Uterus (tissue), 4 donors: Measurements from ENCODE around the gene GAS7. TPM values are rescaled to one million over a fixed set of nuclear protein-coding genes. Genes with fewer than 3 reads are reported as not detected.

Experiments
- DNase-seq, 2 donors: peaks; one replicate each; pipeline ENCODE4 v3.0.0-alpha.2; 2019 to 2020
- H3K27ac ChIP-seq, 2 donors: fragments of 200-600 bp; sonication (generic); 1 replicate in 1 of 2; 2 replicates in 1 of 2; pipeline ENCODE4 v1.5.1; 2016 to 2018
- H3K27me3 ChIP-seq, 2 donors: fragments of 200-600 bp; sonication (generic); one replicate each; pipeline ENCODE4 v1.5.1; 2018 to 2019; ENCODE audit warnings: control low read depth in 1 of 2
- H3K36me3 ChIP-seq, 2 donors: fragments of 200-600 bp; sonication (generic); one replicate each; pipeline ENCODE4 v1.5.1; 2019; ENCODE audit warnings: control low read depth in 1 of 2
- H3K4me1 ChIP-seq, 2 donors: fragments of 200-600 bp; sonication (generic); one replicate each; pipeline ENCODE4 v1.5.1; 2018 to 2019; ENCODE audit warnings: control low read depth in 1 of 2
- H3K4me3 ChIP-seq, 2 donors: fragments of 200-600 bp; sonication (generic); 1 replicate in 1 of 2; 2 replicates in 1 of 2; pipeline ENCODE4 v1.5.1; 2018 to 2019; ENCODE audit warnings: mild to moderate bottlenecking in 1 of 2
- H3K9me3 ChIP-seq, 2 donors: fragments of 200-600 bp; sonication (generic); one replicate each; pipeline ENCODE4 v1.5.1; 2019; ENCODE audit warnings: control low read depth in 1 of 2
- POLR2A ChIP-seq, 2 donors: fragments of 450-650 bp; IDR thresholded peaks; one replicate each; pipeline ENCODE4 v1.6.1; 2016; ENCODE audit warnings: antibody characterized with exemption in 2 of 2, mild to moderate bottlenecking in 1 of 2, moderate library complexity in 1 of 2
- intact Hi-C: fragments of 100-400 bp; cut with DNase I; formaldehyde crosslinking; loops from one replicate; pipeline ENCODE4 v1.15.1; 2023; ENCODE audit warnings: low total_unique reads
- total RNA-seq, 4 donors: library from RNA; depleted of rRNA in 3 of 4; stranded (reverse); fragments of >200 nt in 3 of 4; gene quantifications; one replicate each; pipeline versions ENCODE4 v1.1.0 to v1.2.4, GENCODE V29; 2014 to 2023
- TF ChIP-seq, protein P1 (sequence below), 4 experiments: fragments of 200-600 bp in 2 of 4; fragments of 450-650 bp in 2 of 4; sonication (generic) in 2 of 4; IDR thresholded peaks; one replicate each; pipeline ENCODE4 v1.5.1; 2016 to 2019; ENCODE audit warnings: antibody characterized with exemption in 4 of 4, mild to moderate bottlenecking in 2 of 4, moderate library complexity in 1 of 4
- donor health status: DM: yes; HTN: yes; CAD: no.

The GAS7 gene
- total RNA-seq, 4 donors from 2014 or later = 12.8 to 95.9 (median 40.8) TPM

- no peaks in the 10 kb centered on the region for H3K36me3 ChIP-seq
- H3K27me3 ChIP-seq = no peaks in the 10 kb centered on the region
- intact Hi-C loops = no loop called here
- H3K4me1 ChIP-seq = no peaks in the 10 kb centered on the region
- peak; percentile 46 to 54 for DNase-seq
- peak overlapping the region; percentile 70 to 77 for H3K27ac ChIP-seq
- H3K4me3 ChIP-seq = no peak overlapping the region
- H3K9me3 ChIP-seq = no peaks in the 10 kb centered on the region
- TF ChIP-seq POLR2A (IDR thresholded peaks at IDR 0.05) = no peak
- TF ChIP-seq, protein P1, sequence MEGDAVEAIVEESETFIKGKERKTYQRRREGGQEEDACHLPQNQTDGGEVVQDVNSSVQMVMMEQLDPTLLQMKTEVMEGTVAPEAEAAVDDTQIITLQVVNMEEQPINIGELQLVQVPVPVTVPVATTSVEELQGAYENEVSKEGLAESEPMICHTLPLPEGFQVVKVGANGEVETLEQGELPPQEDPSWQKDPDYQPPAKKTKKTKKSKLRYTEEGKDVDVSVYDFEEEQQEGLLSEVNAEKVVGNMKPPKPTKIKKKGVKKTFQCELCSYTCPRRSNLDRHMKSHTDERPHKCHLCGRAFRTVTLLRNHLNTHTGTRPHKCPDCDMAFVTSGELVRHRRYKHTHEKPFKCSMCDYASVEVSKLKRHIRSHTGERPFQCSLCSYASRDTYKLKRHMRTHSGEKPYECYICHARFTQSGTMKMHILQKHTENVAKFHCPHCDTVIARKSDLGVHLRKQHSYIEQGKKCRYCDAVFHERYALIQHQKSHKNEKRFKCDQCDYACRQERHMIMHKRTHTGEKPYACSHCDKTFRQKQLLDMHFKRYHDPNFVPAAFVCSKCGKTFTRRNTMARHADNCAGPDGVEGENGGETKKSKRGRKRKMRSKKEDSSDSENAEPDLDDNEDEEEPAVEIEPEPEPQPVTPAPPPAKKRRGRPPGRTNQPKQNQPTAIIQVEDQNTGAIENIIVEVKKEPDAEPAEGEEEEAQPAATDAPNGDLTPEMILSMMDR (IDR thresholded peaks at IDR 0.05) = no peak
Observed at GRCh38 chr17:9900784-9901183, 297.6 kb downstream of the GAS7 start.

DNA sequence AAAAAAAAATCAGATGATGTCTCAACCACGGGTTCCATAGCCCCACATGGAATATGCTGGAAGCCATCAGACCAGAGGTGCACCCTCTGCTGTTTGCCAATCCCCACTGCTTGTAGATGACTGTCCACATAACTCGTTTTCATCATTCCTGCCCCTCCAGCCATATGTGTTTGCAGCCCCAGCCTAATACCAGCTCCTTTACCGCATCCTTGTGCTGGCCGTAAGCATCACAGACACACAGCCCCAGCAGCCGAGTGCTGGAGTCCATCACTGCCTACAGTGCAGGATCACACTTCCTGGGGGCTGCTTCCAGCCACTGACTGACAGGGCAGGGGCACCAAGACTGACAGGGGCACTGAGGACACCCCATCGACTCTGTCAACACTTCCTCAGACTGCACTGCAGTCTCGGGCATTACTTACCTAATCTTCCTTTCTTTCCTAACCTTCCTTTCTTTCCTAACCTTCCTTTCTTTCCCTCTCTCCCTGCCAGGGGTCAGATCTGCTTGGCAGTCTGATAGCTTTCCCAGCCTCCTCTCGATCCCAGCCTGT is 298.3 kb downstream of the GAS7 start:
- peak overlapping the region; percentile 70 to 77 for H3K27ac ChIP-seq
- TF ChIP-seq, protein P1 (IDR thresholded peaks at IDR 0.05) = no peak
- no peak for TF ChIP-seq POLR2A (IDR thresholded peaks at IDR 0.05)
- H3K27me3 ChIP-seq = no peaks in the 10 kb centered on the region
- H3K4me3 ChIP-seq = no peak overlapping the region
- peak; percentile 45 to 50 for DNase-seq
- no peaks in the 10 kb centered on the region for H3K9me3 ChIP-seq
- H3K4me1 ChIP-seq = no peaks in the 10 kb centered on the region
- intact Hi-C loops = no loop called here
- H3K36me3 ChIP-seq = no peaks in the 10 kb centered on the region

DNA sequence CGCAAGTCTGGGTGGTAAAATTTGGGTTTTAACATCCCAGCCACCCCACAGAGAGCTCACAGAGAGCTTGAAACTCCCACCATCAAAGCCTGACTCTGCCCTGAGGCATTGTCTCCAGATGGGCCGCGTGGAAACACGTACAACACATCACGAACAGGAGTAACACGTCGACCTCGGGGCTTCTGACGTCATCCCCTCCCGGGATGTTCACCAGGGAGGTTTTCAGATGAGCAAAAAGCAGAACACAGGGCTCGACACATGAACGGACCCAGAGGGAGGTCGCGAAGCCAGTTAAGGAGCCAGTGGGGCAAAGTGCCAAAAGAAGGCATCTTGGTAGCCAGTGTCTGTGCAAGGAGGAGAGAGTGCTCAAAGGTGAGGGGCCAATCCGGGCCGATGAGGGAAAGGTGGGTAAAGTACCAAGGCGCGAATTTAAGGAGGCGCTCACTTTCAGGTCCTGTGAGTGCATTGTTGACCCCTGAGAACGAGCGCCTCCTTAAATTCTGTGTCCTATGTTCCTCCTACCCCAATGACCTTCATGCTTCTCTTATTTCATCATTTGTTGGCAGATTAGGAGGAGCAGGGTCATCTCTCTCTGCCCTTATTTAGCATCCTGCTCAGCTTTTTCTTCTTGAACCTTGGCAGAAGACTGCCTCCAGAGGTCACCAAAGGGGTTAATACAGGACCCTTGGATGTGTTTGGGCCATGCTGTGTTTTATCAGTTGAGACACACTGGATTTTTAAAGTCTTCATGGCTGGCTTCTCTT is 298.9 kb downstream of the GAS7 start:
- peak overlapping the region; percentile 70 to 77 for H3K27ac ChIP-seq
- DNase-seq = peak; percentile 85 to 87
- intact Hi-C loops = no loop called here

GRCh38 chr17:9898812-9899211 is 299.6 kb downstream of the GAS7 start:
- Histone ChIP-seq H3K27me3 (no peaks in the 10 kb centered on the region), H3K27ac (peak overlapping the region; percentile 70 to 77), H3K36me3 (no peaks in the 10 kb centered on the region), H3K9me3 (no peaks in the 10 kb centered on the region), H3K4me1 (no peaks in the 10 kb centered on the region), H3K4me3 (no peak overlapping the region)
- intact Hi-C loops = no loop called here
- TF ChIP-seq POLR2A (IDR thresholded peaks at IDR 0.05) = no peak
- TF ChIP-seq, protein P1 (IDR thresholded peaks at IDR 0.05) = no peak
- DNase-seq = no peak

More for the DNA sequence above, 298.9 kb downstream of the GAS7 start:
- Histone ChIP-seq H3K9me3 (no peaks in the 10 kb centered on the region), H3K27me3 (no peaks in the 10 kb centered on the region), H3K36me3 (no peaks in the 10 kb centered on the region), H3K4me3 (no peak overlapping the region), H3K4me1 (no peaks in the 10 kb centered on the region)
- TF ChIP-seq, protein P1 (IDR thresholded peaks at IDR 0.05) = no peak
- TF ChIP-seq POLR2A (IDR thresholded peaks at IDR 0.05) = no peak

GRCh38 chr17:9897372-9897968 is 300.9 kb downstream of the GAS7 start:
- Histone ChIP-seq H3K27me3 (no peaks in the 10 kb centered on the region), H3K27ac (no peak overlapping the region), H3K4me1 (no peaks in the 10 kb centered on the region), H3K36me3 (no peaks in the 10 kb centered on the region), H3K4me3 (no peak overlapping the region), H3K9me3 (no peaks in the 10 kb centered on the region)
- intact Hi-C loops = no loop called here
- TF ChIP-seq POLR2A (IDR thresholded peaks at IDR 0.05) = no peak
- TF ChIP-seq, protein P1 (IDR thresholded peaks at IDR 0.05) = no peak
- DNase-seq = no peak
